Thyroid gland (tissue), 4 donors: ENCODE results near the gene BACH2. TPM values are rescaled to one million over a fixed set of nuclear protein-coding genes. Genes with fewer than 3 reads are reported as not detected.

Experiments
- DNase-seq, 2 donors: peaks; one replicate each; pipeline ENCODE4 v3.0.0-alpha.2; 2019
- H3K27ac ChIP-seq, 3 donors: fragments of 200-600 bp; sonication (generic); 1 replicate in 2 of 3; 2 replicates in 1 of 3; pipeline ENCODE4 v1.5.1; 2016 to 2019; ENCODE audit warnings: mild to moderate bottlenecking in 1 of 3, moderate library complexity in 1 of 3
- H3K27me3 ChIP-seq: fragments of 200-600 bp; sonication (generic); one replicate; pipeline ENCODE4 v1.5.1; 2019
- H3K36me3 ChIP-seq, 2 donors: fragments of 200-600 bp; sonication (generic); one replicate each; pipeline ENCODE4 v1.5.1; 2016 to 2019
- H3K4me1 ChIP-seq, 2 donors: fragments of 200-600 bp; sonication (generic); one replicate each; pipeline ENCODE4 v1.5.1; 2017 to 2019
- H3K4me3 ChIP-seq, 3 donors: fragments of 200-600 bp; sonication (generic); replicated peaks in 1 of 3; 1 replicate in 2 of 3; 2 replicates in 1 of 3; pipeline ENCODE4 v1.5.1; 2016; ENCODE audit warnings: mild to moderate bottlenecking in 1 of 3
- H3K9me3 ChIP-seq: fragments of 200-600 bp; sonication (generic); one replicate; pipeline ENCODE4 v1.5.1; 2017
- CTCF ChIP-seq, 6 experiments: fragments of 200-600 bp in 3 of 6; fragments of 450-650 bp in 3 of 6; sonication (generic) in 3 of 6; IDR thresholded peaks; one replicate each; pipeline ENCODE4 v1.5.1; 2016 to 2019; ENCODE audit warnings: antibody characterized with exemption in 6 of 6, mild to moderate bottlenecking in 2 of 6, inconsistent platforms in 1 of 6, moderate library complexity in 1 of 6
- POLR2A ChIP-seq, 2 donors: fragments of 450-650 bp; IDR thresholded peaks; one replicate each; pipeline ENCODE4 v1.6.1; 2017; ENCODE audit warnings: antibody characterized with exemption in 2 of 2, mild to moderate bottlenecking in 2 of 2, moderate library complexity in 1 of 2
- WGBS, 2 donors: methylation state at CpG; one replicate each; pipeline ENCODE4 v1.1.5; 2017; 5-methylcytosine and 5-hydroxymethylcytosine counted together
- intact Hi-C: fragments of 100-400 bp; cut with DNase I; formaldehyde crosslinking; loops from one replicate; pipeline ENCODE4 v1.15.1; 2023
- total RNA-seq, 4 donors: library from RNA; depleted of rRNA; stranded (reverse); fragments of >200 nt; gene quantifications; one replicate each; pipeline ENCODE4 v1.2.3, GENCODE V29; 2016

BACH2 gene
- total RNA-seq, 4 donors from 2014 or later = 0.98 to 6.6 (median 3.9) TPM

DNA sequence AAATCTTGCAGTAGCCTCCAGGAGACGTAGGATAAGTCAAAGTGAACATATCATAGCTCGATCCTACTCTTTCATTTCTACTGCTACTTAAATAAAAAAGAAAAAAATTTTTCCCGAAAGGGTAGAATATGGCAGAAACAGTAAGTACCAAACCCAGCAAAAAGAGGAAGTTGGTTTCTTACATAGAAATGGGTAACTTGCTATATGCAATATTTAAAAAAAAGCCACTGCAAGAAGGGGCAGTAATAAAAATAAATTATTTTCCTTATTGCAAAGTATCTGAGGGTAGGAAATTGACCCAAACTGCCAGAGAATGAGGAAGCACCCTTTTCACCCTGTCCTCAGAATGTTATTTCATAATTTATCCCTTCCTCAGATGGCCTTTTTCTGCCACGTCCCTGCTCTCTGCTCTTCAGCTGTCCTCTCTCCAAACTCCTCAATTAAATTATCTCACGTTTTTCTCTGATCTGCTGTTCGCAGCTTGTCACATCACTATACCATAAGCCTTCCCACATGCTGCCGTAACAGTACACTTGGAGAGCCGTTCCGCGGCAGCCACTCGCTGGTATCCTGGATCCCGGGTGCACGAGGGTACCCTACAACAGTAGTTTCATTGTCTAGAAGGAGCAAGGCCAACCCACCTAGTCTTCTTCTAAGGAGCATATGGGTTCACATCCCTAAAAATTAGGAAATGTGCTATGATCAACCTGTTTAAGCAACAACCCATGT, 149.6 kb downstream of the BACH2 start:
- H3K4me1 ChIP-seq = no peaks in the 10 kb centered on the region
- H3K36me3 ChIP-seq = no peaks in the 10 kb centered on the region
- DNase-seq = no peak
- no peak overlapping the region for H3K27ac ChIP-seq
- H3K27me3 ChIP-seq = no peaks in the 10 kb centered on the region
- TF ChIP-seq POLR2A (IDR thresholded peaks at IDR 0.05) = no peak
- TF ChIP-seq CTCF (IDR thresholded peaks at IDR 0.05) = no peak
- no peaks in the 10 kb centered on the region for H3K9me3 ChIP-seq
- WGBS, 2 donors = 91 to 92% methylated on average over 13 of the region's 13 CpGs
- intact Hi-C loops = no loop called here
- no peak overlapping the region for H3K4me3 ChIP-seq

GRCh38 chr6:90146024-90146423, 150.6 kb downstream of the BACH2 start:
- Histone ChIP-seq H3K4me3 (no peak overlapping the region), H3K36me3 (no peaks in the 10 kb centered on the region), H3K9me3 (no peaks in the 10 kb centered on the region), H3K27ac (no peak overlapping the region), H3K27me3 (no peaks in the 10 kb centered on the region), H3K4me1 (no peaks in the 10 kb centered on the region)
- DNase-seq = no peak
- 93% methylated on average over 4 of the region's 4 CpGs for WGBS, 2 donors
- TF ChIP-seq POLR2A (IDR thresholded peaks at IDR 0.05) (no peak), CTCF (IDR thresholded peaks at IDR 0.05) (no peak)
- intact Hi-C loops = no loop called here

GRCh38 chr6:90144928-90145555, 151.6 kb downstream of the BACH2 start:
- no peaks in the 10 kb centered on the region for H3K9me3 ChIP-seq
- no peaks in the 10 kb centered on the region for H3K36me3 ChIP-seq
- H3K4me3 ChIP-seq = no peak overlapping the region
- H3K27me3 ChIP-seq = no peaks in the 10 kb centered on the region
- no peak overlapping the region for H3K27ac ChIP-seq
- no peaks in the 10 kb centered on the region for H3K4me1 ChIP-seq
- TF ChIP-seq POLR2A (IDR thresholded peaks at IDR 0.05) = no peak
- TF ChIP-seq CTCF (IDR thresholded peaks at IDR 0.05) = no peak
- no peak for DNase-seq
- WGBS, 2 donors = 88% methylated on average over 3 of the region's 3 CpGs
- intact Hi-C loops = no loop called here

- intact Hi-C loops = no loop called here
- H3K4me3 ChIP-seq = no peak overlapping the region
- no peak overlapping the region for H3K27ac ChIP-seq
- 78 to 83% methylated on average over 3 of the region's 3 CpGs for WGBS, 2 donors
- H3K9me3 ChIP-seq = no peaks in the 10 kb centered on the region
- no peaks in the 10 kb centered on the region for H3K36me3 ChIP-seq
- H3K27me3 ChIP-seq = no peaks in the 10 kb centered on the region
- TF ChIP-seq POLR2A (IDR thresholded peaks at IDR 0.05) (no peak), CTCF (IDR thresholded peaks at IDR 0.05) (no peak)
- H3K4me1 ChIP-seq = no peaks in the 10 kb centered on the region
- no peak for DNase-seq
Observed at GRCh38 chr6:90144396-90144795, 152.2 kb downstream of the BACH2 start.

DNA sequence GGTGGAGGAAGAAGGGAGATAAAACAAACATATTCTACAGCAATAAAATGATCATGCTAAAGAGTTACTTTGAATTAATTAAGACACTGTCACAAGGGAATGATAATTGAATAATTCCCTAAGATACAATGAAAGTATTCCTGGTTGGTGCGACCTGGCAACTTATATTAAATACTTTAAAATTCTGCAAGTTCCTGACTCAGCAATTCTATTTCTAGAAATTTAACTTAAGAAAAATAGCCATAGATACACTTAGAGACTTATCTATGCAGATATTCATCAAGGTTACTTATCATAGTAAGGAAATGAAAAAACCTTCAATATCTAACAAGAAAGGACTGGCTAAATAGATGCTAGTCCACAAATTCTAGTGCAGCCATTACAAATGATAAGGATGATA, 156.0 kb downstream of the BACH2 start:
- intact Hi-C loops = no loop called here
- Histone ChIP-seq H3K36me3 (no peaks in the 10 kb centered on the region), H3K9me3 (no peaks in the 10 kb centered on the region), H3K27ac (no peak overlapping the region), H3K27me3 (no peaks in the 10 kb centered on the region), H3K4me1 (no peaks in the 10 kb centered on the region), H3K4me3 (no peak overlapping the region)
- no peak for TF ChIP-seq CTCF (IDR thresholded peaks at IDR 0.05)
- no peak for TF ChIP-seq POLR2A (IDR thresholded peaks at IDR 0.05)
- 97 to 98% methylated on average over 1 of the region's 1 CpG for WGBS, 2 donors
- DNase-seq = no peak
